ENCODE data around the gene ERAL1. TPM values are rescaled to one million over a fixed set of nuclear protein-coding genes. Genes with fewer than 3 reads are reported as not detected.
A peak's percentile ranks its signal among the peaks of the same experiment; 100 is the strongest.

Gene ERAL1
- total and polyA plus RNA-seq, 2 of the 13 experiments (the other 11 are each of a cell fraction or from before 2014, with no cell fraction given): 46.9 to 72.2 TPM

GRCh38 chr17:28902819-28903545 is 48.2 kb downstream of the ERAL1 start, which contains the start of gene DHRS13 (continued):
- TF ChIP-seq NFE2 (CRISPR knock-in tag; IDR thresholded peaks at IDR 0.05) (no peak), TCF12 (IDR thresholded peaks at IDR 0.05) (no peak), TCF12 (CRISPR knock-in tag; IDR thresholded peaks at IDR 0.05) (peak; percentile 68), HDAC6 (IDR thresholded peaks at IDR 0.05; ENCODE audit: low read depth, low read length) (no peak), STAT5B (CRISPR knock-in tag; IDR thresholded peaks at IDR 0.05) (no peak), ZNF569 (CRISPR knock-in tag; IDR thresholded peaks at IDR 0.05; ENCODE audit: borderline replicate concordance) (no peak), NFYB (CRISPR knock-in tag; IDR thresholded peaks at IDR 0.05) (no peak), DPF2 (CRISPR knock-in tag; IDR thresholded peaks at IDR 0.05; ENCODE audit: borderline replicate concordance, low read depth) (peak; percentile 46; the same call in 1 of the 2 replicates), ZNF256 (CRISPR knock-in tag; conservative IDR thresholded peaks at IDR 0.05) (no peak), PTBP1 (IDR thresholded peaks at IDR 0.05; ENCODE audit: low read depth, low read length, poor library complexity, severe bottlenecking) (no peak), ZNF24 (IDR thresholded peaks at IDR 0.05) (peak; percentile 70; the same call in 1 of the 2 replicates), ZNF468 (CRISPR knock-in tag; IDR thresholded peaks at IDR 0.05) (no peak), IKZF4 (CRISPR knock-in tag; IDR thresholded peaks at IDR 0.05; ENCODE audit: borderline replicate concordance, low read depth, not compliant biosample characterization) (no peak), MAFK (conservative IDR thresholded peaks at IDR 0.05 in 1 of 2, IDR thresholded peaks at IDR 0.05 in 1 of 2; ENCODE audit: low read length in 2 of 2) (no peak), ZNF354B (CRISPR knock-in tag; IDR thresholded peaks at IDR 0.05) (no peak; the same call in 1 of the 2 replicates), CC2D1A (CRISPR knock-in tag; IDR thresholded peaks at IDR 0.05) (no peak), NFKBIZ (CRISPR knock-in tag; IDR thresholded peaks at IDR 0.05) (peak; percentile 48; the same call in 1 of the 2 replicates), YEATS2 (CRISPR knock-in tag; IDR thresholded peaks at IDR 0.05; ENCODE audit: borderline replicate concordance) (peak; percentile 30; the same call in 1 of the 2 replicates), RBAK (CRISPR knock-in tag; IDR thresholded peaks at IDR 0.05) (no peak), ZNF282 (IDR thresholded peaks at IDR 0.05; ENCODE audit: partially characterized antibody) (no peak), ZFX (CRISPR knock-in tag; IDR thresholded peaks at IDR 0.05; ENCODE audit: low read depth) (peak; percentile 96), ZMYM3 (CRISPR knock-in tag; IDR thresholded peaks at IDR 0.05) (0 out of 2 replicates have a peak, but pooled peaks have one; percentile 26)
- TF ChIP-seq, protein P1, sequence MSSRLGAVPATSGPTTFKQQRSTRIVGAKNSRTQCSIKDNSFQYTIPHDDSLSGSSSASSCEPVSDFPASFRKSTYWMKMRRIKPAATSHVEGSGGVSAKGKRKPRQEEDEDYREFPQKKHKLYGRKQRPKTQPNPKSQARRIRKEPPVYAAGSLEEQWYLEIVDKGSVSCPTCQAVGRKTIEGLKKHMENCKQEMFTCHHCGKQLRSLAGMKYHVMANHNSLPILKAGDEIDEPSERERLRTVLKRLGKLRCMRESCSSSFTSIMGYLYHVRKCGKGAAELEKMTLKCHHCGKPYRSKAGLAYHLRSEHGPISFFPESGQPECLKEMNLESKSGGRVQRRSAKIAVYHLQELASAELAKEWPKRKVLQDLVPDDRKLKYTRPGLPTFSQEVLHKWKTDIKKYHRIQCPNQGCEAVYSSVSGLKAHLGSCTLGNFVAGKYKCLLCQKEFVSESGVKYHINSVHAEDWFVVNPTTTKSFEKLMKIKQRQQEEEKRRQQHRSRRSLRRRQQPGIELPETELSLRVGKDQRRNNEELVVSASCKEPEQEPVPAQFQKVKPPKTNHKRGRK (CRISPR knock-in tag; IDR thresholded peaks at IDR 0.05): 0 out of 2 replicates have a peak, but pooled peaks have one; percentile 42
- TF ChIP-seq, protein P2, sequence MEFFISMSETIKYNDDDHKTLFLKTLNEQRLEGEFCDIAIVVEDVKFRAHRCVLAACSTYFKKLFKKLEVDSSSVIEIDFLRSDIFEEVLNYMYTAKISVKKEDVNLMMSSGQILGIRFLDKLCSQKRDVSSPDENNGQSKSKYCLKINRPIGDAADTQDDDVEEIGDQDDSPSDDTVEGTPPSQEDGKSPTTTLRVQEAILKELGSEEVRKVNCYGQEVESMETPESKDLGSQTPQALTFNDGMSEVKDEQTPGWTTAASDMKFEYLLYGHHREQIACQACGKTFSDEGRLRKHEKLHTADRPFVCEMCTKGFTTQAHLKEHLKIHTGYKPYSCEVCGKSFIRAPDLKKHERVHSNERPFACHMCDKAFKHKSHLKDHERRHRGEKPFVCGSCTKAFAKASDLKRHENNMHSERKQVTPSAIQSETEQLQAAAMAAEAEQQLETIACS (CRISPR knock-in tag; IDR thresholded peaks at IDR 0.05): peak; percentile 98

Measured in HepG2 (cell line).